D721Med (cell line): Measurements from ENCODE around the gene TLE2.

Experiments
- DNase-seq: peaks from one replicate; pipeline ENCODE4 v3.0.0; 2011; ENCODE audit warnings: low spot score; ENCODE audit not compliant: insufficient read length
- FAIRE-seq: peaks from 2 replicates; lab custom pipeline; 2011; peaks lifted over from hg19 to GRCh38; lab: Jason Lieb, UNC
- TF ChIP-seq, protein P1 (sequence below): IDR thresholded peaks from 2 replicates; pipeline ENCODE4 v1.5.1; 2012; ENCODE audit warnings: mild to moderate bottlenecking, control low read depth; ENCODE audit not compliant: insufficient read depth; ENCODE audit errors: missing control alignments

The TLE2 gene

DNA sequence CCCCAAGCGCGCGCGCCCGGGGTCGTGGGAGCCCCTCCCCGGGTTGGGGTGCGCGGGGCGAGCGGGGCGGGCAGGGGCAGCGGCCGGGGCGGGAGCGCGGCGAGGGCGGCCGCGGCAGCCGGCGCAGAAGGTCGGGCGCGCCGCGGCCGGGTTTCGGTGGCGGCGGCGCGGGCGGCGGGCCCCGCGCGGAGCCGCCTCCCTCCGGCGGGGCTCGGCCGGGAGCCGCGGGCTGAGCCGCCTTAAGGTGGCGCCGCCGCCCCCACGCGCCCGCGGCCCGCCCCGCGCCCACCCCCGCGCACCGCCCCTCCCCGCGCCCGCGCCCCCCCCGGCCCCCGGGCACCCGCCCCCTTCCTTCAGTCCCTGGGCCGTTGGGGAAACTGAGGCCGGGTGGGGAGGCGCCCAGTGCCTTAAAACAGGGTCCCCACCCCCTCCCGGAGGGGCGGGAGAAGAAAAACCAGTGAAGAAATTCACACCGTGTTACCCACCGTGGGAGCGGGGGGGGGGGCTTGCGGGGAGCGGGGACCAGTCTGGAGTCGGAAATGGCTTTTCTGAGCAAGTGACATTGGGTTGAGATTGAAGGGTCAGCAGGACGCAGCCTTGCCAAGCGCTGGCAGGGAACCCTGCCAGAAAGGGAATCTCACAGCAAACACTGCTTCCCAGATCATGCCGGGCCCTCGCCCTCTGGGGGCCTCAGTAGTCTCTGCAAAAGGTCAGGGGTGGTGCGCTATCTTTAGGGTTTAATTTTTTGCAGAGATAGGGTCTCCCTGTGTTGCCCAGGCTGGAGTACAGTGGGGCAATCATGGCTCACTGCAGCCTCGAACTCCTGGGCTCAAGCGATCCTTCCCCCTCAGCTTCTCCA, at the start of gene TLE2:
Gene TLE2 (minus strand): TSS at position 216 of the 859 bp plus-strand sequence. CDS start 376 bp downstream, outside the sequence.
- TF ChIP-seq, protein P1, sequence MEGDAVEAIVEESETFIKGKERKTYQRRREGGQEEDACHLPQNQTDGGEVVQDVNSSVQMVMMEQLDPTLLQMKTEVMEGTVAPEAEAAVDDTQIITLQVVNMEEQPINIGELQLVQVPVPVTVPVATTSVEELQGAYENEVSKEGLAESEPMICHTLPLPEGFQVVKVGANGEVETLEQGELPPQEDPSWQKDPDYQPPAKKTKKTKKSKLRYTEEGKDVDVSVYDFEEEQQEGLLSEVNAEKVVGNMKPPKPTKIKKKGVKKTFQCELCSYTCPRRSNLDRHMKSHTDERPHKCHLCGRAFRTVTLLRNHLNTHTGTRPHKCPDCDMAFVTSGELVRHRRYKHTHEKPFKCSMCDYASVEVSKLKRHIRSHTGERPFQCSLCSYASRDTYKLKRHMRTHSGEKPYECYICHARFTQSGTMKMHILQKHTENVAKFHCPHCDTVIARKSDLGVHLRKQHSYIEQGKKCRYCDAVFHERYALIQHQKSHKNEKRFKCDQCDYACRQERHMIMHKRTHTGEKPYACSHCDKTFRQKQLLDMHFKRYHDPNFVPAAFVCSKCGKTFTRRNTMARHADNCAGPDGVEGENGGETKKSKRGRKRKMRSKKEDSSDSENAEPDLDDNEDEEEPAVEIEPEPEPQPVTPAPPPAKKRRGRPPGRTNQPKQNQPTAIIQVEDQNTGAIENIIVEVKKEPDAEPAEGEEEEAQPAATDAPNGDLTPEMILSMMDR = no peak
- FAIRE-seq = no peak
- no peak for DNase-seq

DNA sequence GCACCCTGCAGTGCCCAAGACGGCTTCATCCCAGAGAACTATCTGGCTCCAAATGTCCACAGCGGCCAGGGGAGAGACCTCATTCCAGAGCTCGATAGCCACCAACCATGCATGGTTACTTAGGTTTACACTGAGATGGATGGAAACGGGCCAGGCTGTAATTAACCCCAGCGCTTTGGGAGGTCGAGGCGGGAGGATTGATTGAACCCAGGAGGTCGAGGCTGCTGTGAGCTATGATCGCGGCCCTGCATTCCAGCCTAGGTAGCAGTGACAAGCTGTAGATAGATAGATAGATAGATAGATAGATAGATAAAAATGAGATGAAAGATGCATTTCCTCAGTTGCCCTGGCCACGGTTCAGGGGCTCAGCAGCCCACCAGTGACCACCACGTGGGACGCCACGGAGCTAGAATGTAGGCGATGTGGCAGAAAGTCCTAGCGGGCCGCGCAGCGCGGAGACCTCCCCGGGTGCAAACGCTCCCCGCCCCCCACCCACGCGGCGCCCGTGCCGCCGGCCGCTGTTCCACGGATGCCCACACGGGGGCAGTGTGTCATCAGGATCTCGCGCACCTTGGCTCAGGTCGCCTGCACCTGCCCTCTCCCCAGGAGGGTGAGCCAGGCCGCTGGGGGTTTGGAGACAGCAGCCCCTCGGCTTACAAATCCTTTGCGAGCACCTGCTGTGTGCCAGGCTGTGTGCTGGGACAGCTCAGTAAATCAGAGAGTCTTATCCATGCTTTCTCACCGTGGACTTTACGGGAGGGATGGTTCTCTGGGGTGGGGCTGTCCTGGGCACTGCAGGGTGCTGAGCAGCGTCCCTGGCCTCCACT, 46.7 kb upstream of the TLE2 start:
- TF ChIP-seq, protein P1 = peak; percentile 71
- peak; percentile 26 for DNase-seq
- no peak for FAIRE-seq

DNA sequence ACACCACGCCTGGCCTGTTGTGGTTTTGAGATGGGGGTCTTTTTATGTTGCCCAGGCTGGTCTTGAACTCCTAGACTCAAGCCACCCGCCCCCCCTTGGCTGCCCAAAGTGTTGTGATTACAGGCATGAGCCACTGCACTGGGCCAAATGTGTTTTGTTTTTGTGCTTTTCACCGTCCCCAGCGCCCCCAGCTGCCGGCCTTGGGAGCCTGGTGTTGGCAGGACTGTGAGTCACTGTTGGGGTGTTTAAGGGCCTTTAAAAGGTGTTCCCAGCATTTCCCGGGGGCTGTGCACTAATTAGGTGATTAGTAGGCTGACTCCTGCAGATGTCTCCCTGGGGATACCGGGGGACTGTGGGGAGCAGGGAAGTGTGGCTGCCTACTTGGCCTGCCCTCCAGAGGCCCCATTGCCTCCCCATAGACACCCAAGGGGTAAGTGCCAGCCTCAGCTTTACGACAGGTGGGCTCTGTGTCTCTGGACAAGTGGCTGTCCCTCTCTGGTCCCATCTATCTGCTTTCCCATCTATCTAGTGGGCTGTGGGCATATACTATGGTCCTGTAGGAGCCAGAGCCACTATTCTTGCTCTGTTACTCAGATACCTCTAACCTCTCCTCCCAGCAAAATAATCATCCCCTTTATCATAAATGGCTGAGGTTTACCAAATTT, 45.0 kb upstream of the TLE2 start:
- no peak for DNase-seq
- FAIRE-seq = no peak
- TF ChIP-seq, protein P1 = peak; percentile 31

DNA sequence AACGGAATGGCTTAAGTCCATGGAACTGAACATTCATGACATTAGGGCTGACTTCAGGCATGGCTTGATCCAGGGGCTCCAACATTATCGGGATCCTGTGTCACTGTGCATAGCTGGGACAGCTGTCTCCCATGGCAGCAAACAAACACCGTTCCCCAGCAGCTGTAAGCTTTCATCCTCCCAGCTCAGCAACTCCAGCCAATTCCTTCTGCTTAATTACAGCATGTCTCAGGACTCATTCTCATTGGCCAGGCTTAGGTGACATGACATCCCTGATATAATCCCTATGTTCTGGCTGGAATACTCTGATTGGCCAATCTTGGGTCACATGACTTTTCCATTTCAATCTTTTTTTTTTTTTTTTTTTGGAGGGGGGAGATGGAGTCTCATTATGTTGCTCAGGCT, 44.1 kb upstream of the TLE2 start:
- peak; percentile 60 for DNase-seq

DNA sequence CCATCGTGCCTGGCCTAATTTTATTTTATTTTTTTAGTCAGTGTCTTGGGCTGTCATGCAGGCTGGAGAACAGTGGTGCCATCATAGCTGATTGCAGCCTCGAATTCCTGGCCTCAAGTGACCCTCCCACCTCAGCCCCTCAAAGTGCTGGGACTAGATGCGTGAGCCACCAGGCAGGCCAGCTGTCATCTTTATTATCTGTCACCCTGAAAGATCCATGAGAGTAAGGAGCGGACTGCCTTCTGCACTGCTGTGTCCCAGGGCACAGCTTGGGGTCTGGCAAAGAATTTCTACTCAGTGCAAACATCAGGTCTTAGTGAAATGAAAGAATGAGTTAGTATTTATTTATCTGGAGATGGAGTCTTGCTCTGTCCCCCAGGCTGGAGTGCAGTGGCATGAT, 42.7 kb upstream of the TLE2 start:
- TF ChIP-seq, protein P1 = no peak
- FAIRE-seq = no peak
- no peak for DNase-seq

More for the DNA sequence above, 44.1 kb upstream of the TLE2 start:
- peak; percentile 96 for FAIRE-seq
- TF ChIP-seq, protein P1 = no peak

DNA sequence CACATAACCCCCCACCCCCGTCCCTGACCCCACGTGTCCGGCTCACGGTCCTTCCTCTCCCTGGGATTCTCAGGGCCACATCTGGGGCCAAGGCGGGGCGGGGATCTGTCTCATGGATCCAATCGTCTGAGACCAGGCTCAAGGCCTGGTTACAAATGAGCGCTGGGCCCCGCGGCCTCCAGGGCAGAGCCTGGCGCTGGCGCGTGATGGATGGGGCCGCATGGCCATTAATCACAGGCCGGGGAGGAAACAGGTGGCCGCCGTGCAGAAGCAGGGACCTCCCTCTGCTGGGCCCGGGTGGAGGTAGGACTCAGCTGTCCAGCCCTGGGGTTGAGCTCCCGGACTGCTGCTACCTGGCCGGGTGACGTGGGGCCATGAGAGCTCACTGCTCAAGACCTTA, 39.0 kb upstream of the TLE2 start:
- DNase-seq = no peak
- no peak for FAIRE-seq
- TF ChIP-seq, protein P1 = no peak
